WI38 (cell line): ENCODE results near the gene MT1M.

Experiments
- H3K4me3 ChIP-seq: 2 replicates; pipeline ENCODE4 v1.5.1; 2011; ENCODE audit warnings: low read depth, mild to moderate bottlenecking, control low read depth, low read length
- TF ChIP-seq, protein P1 (sequence below): IDR thresholded peaks from 2 replicates; pipeline ENCODE4 v1.5.1; 2012; ENCODE audit warnings: low read depth, mild to moderate bottlenecking, control low read depth, low read length

Gene MT1M

DNA sequence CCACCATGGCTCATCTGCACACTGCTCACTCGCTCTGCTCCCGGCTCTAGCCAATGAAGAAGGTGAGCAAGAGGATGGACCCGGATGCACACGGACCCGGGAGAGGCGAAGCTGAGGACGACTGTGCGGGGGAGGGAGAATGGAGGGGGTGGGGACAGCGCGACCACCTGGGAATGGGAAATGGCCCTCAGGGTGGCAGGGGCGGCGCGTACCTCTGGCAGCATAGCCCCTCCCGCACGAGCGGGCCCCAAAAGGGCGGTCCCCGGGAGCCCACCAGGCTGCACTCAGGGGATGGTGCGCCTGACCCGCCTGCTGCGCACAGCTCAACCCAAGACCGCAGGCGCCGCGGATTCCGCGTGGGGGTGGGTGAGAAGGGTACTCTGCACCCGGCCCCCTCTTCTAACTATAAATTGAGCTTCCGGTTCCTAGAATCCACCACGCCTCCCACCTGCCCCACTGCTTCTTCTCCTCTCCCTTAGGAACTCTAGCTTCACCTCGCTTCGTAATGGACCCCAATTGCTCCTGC is 43.3 kb downstream of the MT1M start:
- TF ChIP-seq, protein P1, sequence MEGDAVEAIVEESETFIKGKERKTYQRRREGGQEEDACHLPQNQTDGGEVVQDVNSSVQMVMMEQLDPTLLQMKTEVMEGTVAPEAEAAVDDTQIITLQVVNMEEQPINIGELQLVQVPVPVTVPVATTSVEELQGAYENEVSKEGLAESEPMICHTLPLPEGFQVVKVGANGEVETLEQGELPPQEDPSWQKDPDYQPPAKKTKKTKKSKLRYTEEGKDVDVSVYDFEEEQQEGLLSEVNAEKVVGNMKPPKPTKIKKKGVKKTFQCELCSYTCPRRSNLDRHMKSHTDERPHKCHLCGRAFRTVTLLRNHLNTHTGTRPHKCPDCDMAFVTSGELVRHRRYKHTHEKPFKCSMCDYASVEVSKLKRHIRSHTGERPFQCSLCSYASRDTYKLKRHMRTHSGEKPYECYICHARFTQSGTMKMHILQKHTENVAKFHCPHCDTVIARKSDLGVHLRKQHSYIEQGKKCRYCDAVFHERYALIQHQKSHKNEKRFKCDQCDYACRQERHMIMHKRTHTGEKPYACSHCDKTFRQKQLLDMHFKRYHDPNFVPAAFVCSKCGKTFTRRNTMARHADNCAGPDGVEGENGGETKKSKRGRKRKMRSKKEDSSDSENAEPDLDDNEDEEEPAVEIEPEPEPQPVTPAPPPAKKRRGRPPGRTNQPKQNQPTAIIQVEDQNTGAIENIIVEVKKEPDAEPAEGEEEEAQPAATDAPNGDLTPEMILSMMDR, result no peak
- H3K4me3 ChIP-seq, result no peak overlapping the region

DNA sequence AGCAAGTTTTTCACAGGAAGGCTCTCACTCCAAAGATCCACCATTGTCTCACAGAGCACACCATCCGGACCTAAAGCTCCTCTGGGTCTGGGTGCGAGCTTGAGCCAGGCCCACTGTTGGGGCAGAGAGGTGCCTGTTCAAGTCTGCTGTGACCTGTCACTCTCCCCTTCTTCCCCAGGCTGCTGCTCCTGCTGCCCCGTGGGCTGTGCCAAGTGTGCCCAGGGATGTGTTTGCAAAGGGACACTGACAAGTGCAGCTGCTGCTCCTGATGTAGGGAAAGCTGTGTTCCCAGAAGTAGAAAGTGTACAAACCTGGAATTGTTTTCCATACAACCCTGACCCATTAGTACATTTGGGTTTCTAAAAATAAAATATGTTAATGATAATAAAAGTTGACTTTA is 45.0 kb downstream of the MT1M start:
- no peak overlapping the region for H3K4me3 ChIP-seq
- TF ChIP-seq, protein P1, result no peak

DNA sequence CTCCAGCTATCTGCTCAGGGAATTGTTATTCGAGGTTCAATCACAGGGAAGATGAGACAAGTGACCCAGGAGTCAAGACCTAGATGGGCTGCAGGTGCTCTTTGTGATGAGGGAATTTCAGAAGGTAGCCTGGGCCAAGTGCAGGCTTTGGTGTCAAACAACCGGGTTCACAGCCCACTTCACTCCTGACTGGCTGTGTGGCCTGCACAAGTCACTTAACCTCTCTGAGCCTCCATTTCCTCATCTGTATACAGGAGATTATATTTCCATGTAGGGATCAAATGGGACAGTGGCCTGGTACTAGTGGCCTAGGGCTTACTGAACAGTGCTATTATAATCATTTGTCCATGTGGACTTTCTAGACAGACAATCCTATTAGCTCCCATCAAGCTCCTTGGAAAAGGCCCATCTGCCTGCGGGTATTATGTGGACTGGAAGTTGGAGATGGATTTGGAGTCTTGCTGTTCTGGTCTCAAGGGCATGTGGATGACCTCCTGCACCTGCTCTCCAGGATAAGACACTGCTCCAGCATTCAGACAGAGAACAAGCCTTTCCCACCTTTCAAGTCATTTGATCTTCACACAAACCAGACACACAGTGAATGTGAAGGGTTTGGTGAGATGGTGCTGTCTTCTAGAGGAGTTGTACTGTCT is 46.7 kb downstream of the MT1M start:
- no peak overlapping the region for H3K4me3 ChIP-seq
- TF ChIP-seq, protein P1, result no peak

DNA sequence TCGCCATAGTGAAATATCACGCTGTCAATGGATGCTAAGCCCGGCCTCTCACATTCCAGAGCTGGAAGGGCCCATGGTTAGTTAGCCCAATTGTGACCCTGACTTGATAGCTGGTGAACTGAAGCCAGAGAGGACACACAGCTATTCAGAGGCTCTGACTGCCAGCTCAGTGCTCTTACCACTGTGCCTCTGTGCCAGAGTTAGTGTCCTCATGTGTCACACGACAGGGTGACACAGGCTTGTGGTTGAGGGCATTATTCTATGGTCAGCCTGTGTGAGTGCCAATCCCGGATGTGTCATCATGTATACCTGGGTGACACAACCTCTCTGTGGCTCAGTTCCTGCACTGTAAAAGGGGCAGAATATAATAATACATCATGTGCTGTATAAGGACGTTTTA is 47.4 kb downstream of the MT1M start:
- H3K4me3 ChIP-seq, result no peak overlapping the region
- TF ChIP-seq, protein P1, result no peak

DNA sequence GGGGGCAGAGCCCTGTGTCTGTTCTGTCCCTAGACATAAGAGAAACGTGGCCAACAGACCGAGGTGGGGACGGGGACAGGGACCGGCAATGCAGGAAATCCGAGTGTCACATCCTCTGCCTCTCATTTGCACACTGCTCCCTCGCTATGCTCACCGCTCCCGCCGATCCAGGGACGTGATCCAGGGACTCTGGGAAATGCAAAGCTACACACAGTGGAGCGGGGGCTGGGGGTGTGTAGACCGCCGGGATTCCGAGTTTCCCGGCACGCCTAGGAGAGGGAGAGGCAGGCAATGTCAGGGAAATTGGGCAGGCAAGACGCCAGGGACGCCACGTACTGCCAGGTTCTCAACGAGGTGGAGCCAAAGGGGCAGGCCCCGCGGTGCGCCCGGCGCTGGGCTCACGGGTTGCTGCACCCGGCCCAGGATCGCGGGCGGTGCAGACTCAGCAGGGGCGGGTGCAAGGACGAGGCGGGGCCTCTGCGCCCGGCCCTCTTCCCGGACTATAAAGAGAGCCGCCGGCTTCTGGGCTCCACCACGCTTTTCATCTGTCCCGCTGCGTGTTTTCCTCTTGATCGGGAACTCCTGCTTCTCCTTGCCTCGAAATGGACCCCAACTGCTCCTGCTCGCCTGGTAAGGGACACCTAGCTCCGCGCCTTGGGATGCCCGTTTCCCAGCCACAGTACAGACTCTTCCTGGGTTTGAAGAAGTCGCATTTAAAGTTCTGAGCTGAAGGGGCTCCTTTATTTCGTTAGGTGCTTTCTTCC is 49.7 kb downstream of the MT1M start, which contains the start of gene MT1X:
Gene MT1X, plus strand, starts transcription at position 532 of the 764 bp plus-strand sequence. Its CDS starts 71 bp downstream, at position 603.
- peak within 1 kb of the TSS; percentile 64 for H3K4me3 ChIP-seq
- TF ChIP-seq, protein P1, result no peak

DNA sequence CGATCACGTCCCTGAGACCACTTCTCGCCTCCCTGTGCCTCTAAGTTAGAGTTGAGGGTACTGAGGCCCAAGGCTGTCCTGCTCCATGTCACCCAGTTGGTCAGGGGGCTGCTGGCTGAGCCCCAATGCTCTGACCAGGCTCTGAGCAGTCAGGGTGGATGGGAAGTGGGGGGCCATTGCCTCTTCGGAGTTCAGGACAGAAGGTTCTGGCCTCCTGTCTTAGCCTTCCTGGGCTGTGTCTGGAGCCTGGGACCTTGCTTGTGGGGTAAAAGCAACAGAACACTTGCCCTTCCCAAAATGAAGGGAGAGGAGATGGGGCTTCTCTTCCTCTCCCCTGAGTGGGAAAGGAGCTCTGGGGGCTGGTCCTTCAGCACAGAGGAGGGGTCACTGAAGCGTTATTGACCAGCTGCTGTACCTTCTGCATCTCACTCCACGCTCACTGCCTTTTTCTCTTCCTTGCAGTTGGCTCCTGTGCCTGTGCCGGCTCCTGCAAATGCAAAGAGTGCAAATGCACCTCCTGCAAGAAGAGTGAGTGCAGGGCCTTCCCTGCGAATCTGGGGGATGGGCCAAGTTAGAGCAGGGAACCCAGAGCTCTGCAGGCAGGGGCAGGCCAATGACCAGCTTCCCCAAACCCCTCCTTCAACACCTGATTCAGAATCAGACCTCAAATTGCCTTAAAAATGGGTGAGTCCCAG is 50.4 kb downstream of the MT1M start:
- peak overlapping the region; percentile 64 for H3K4me3 ChIP-seq
- TF ChIP-seq, protein P1, result no peak
